TTC549 (cell line): ENCODE results near the gene RAB11FIP5.
"Not testable (repeated sequence)": the region's sequence is repeated elsewhere in the genome, so short reads cannot be mapped to it uniquely, and the experiment has no call there.

ENCODE experiments used
- FAIRE-seq: peaks from 2 replicates; lab custom pipeline; 2012; peaks lifted over from hg19 to GRCh38; lab: Jason Lieb, UNC

Gene RAB11FIP5

GRCh38 chr2:73110168-73111072 lies 2.3 kb downstream of the RAB11FIP5 start:
- no peak for FAIRE-seq

GRCh38 chr2:73109431-73110167 lies 3.1 kb downstream of the RAB11FIP5 start:
- no peak for FAIRE-seq

- no peak for FAIRE-seq
Observed at GRCh38 chr2:73107211-73107926, 5.4 kb downstream of the RAB11FIP5 start.

- FAIRE-seq: no peak
Observed at GRCh38 chr2:73106791-73107190, 6.0 kb downstream of the RAB11FIP5 start.

- FAIRE-seq: no peak
Observed at GRCh38 chr2:73105511-73105971, 7.2 kb downstream of the RAB11FIP5 start.

- FAIRE-seq: no peak
Observed at GRCh38 chr2:73104933-73105332, 7.8 kb downstream of the RAB11FIP5 start.

GRCh38 chr2:73103018-73103542 lies 9.7 kb downstream of the RAB11FIP5 start:
- FAIRE-seq: no peak

GRCh38 chr2:73101626-73102256 lies 11.0 kb downstream of the RAB11FIP5 start:
- FAIRE-seq: no peak

- FAIRE-seq: no peak
Observed at GRCh38 chr2:73100956-73101355, 11.8 kb downstream of the RAB11FIP5 start.

GRCh38 chr2:73099486-73099885 lies 13.3 kb downstream of the RAB11FIP5 start:
- FAIRE-seq: no peak

GRCh38 chr2:73095910-73096309 lies 16.8 kb downstream of the RAB11FIP5 start:
- no peak for FAIRE-seq

- not testable (repeated sequence) for FAIRE-seq
Observed at GRCh38 chr2:73093601-73094218, 19.0 kb downstream of the RAB11FIP5 start.

- FAIRE-seq: no peak
Observed at GRCh38 chr2:73092146-73092783, 20.5 kb downstream of the RAB11FIP5 start.

GRCh38 chr2:73091696-73092095 lies 21.1 kb downstream of the RAB11FIP5 start:
- no peak for FAIRE-seq

- no peak for FAIRE-seq
Observed at GRCh38 chr2:73091164-73091563, 21.6 kb downstream of the RAB11FIP5 start.

- no peak for FAIRE-seq
Observed at GRCh38 chr2:73089270-73090030, 23.3 kb downstream of the RAB11FIP5 start.

- no peak for FAIRE-seq
Observed at GRCh38 chr2:73088703-73089102, 24.0 kb downstream of the RAB11FIP5 start.

GRCh38 chr2:73088211-73088610 lies 24.5 kb downstream of the RAB11FIP5 start:
- FAIRE-seq: no peak

- no peak for FAIRE-seq
Observed at GRCh38 chr2:73087311-73087710, 25.4 kb downstream of the RAB11FIP5 start.

GRCh38 chr2:73085691-73086090 lies 27.1 kb downstream of the RAB11FIP5 start:
- FAIRE-seq: no peak
